Smooth muscle cell (in vitro differentiated cells): Measurements from ENCODE around the gene LAMA2. TPM values are rescaled to one million over a fixed set of nuclear protein-coding genes. Genes with fewer than 3 reads are reported as not detected.

ENCODE experiments used
- DNase-seq: peaks from one replicate; lab custom pipeline; 2025; ENCODE audit not compliant: unreplicated experiment; lab: John Stamatoyannopoulos, UW
- H2AFZ ChIP-seq: fragments of 200-600 bp; sonication (generic); 2 replicates; pipeline ENCODE4 v1.6.0; 2016; ENCODE audit warnings: antibody characterized with exemption, low read depth, mild to moderate bottlenecking
- H3F3A ChIP-seq: fragments of 200-600 bp; sonication (generic); 2 replicates; pipeline ENCODE4 v1.6.0; 2017; ENCODE audit warnings: antibody characterized with exemption, low read depth
- H3K27ac ChIP-seq: fragments of 200-600 bp; sonication (generic); 2 replicates; pipeline ENCODE4 v1.5.1; 2016; ENCODE audit warnings: low read depth, mild to moderate bottlenecking
- H3K27me3 ChIP-seq: fragments of 200-600 bp; sonication (generic); 2 replicates; pipeline ENCODE4 v1.6.1; 2016; ENCODE audit warnings: low read depth, mild to moderate bottlenecking
- H3K36me3 ChIP-seq: fragments of 200-600 bp; sonication (generic); 2 replicates; pipeline ENCODE4 v1.5.1; 2016; ENCODE audit warnings: low read depth
- H3K4me1 ChIP-seq: fragments of 200-600 bp; sonication (generic); 2 replicates; pipeline ENCODE4 v1.5.1; 2016; ENCODE audit warnings: low read depth
- H3K4me2 ChIP-seq: fragments of 200-600 bp; sonication (generic); 2 replicates; pipeline ENCODE4 v1.6.0; 2016; ENCODE audit warnings: mild to moderate bottlenecking
- H3K4me3 ChIP-seq: fragments of 200-600 bp; sonication (generic); 2 replicates; pipeline ENCODE4 v1.5.1; 2016; ENCODE audit warnings: mild to moderate bottlenecking
- H3K79me2 ChIP-seq: fragments of 200-600 bp; sonication (generic); 2 replicates; pipeline ENCODE4 v1.6.0; 2016; ENCODE audit warnings: low read depth, mild to moderate bottlenecking
- H3K9ac ChIP-seq: fragments of 200-600 bp; sonication (generic); 2 replicates; pipeline ENCODE4 v1.6.0; 2016; ENCODE audit warnings: low read depth
- H3K9me3 ChIP-seq: fragments of 200-600 bp; sonication (generic); replicated peaks from 2 replicates; pipeline ENCODE4 v1.5.1; 2016; ENCODE audit warnings: low read depth
- H4K20me1 ChIP-seq: fragments of 200-600 bp; sonication (generic); 2 replicates; pipeline ENCODE4 v1.6.0; 2016; ENCODE audit warnings: low read depth
- WGBS: methylation state at CpG from one replicate; pipeline ENCODE4 v1.1.7; 2016; ENCODE audit warnings: low lambda C conversion rate; 5-methylcytosine and 5-hydroxymethylcytosine counted together
- polyA plus RNA-seq: library from polyadenylated mRNA; unstranded; fragments of >200 nt; fragmentation: Nextera tagmentation; extraction: Ambion mirVana; gene quantifications from 2 replicates; pipeline ENCODE4 v1.2.1, GENCODE V29; 2016
- total RNA-seq: library from RNA; depleted of rRNA; stranded (reverse); fragments of >200 nt; gene quantifications from 2 replicates; pipeline ENCODE4 v1.2.3, GENCODE V29; 2014
- TF ChIP-seq, protein P1 (sequence below): fragments of 200-600 bp; sonication (generic); IDR thresholded peaks from 2 replicates; pipeline ENCODE4 v1.5.1; 2017; ENCODE audit warnings: borderline replicate concordance, mild to moderate bottlenecking, antibody characterized with exemption; ENCODE audit not compliant: insufficient read depth, poor library complexity, severe bottlenecking

The LAMA2 gene
- total and polyA plus RNA-seq, 2 experiments from 2014 or later = 21.7 to 92.9 TPM

GRCh38 chr6:129280749-129281148 lies 397.8 kb downstream of the LAMA2 start:
- TF ChIP-seq, protein P1, sequence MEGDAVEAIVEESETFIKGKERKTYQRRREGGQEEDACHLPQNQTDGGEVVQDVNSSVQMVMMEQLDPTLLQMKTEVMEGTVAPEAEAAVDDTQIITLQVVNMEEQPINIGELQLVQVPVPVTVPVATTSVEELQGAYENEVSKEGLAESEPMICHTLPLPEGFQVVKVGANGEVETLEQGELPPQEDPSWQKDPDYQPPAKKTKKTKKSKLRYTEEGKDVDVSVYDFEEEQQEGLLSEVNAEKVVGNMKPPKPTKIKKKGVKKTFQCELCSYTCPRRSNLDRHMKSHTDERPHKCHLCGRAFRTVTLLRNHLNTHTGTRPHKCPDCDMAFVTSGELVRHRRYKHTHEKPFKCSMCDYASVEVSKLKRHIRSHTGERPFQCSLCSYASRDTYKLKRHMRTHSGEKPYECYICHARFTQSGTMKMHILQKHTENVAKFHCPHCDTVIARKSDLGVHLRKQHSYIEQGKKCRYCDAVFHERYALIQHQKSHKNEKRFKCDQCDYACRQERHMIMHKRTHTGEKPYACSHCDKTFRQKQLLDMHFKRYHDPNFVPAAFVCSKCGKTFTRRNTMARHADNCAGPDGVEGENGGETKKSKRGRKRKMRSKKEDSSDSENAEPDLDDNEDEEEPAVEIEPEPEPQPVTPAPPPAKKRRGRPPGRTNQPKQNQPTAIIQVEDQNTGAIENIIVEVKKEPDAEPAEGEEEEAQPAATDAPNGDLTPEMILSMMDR = no peak
- Histone ChIP-seq H3K36me3 (no peaks in the 10 kb centered on the region), H3K27ac (no peak overlapping the region), H2AFZ (no peak overlapping the region), H3K4me3 (no peak overlapping the region), H3K27me3 (no peaks in the 10 kb centered on the region), H3K4me2 (no peak overlapping the region), H4K20me1 (no peaks in the 10 kb centered on the region), H3K9ac (no peak overlapping the region), H3K9me3 (no peaks in the 10 kb centered on the region), H3F3A (no peaks in the 10 kb centered on the region), H3K79me2 (no peaks in the 10 kb centered on the region), H3K4me1 (no peaks in the 10 kb centered on the region)
- no peak for DNase-seq
- WGBS = 82% methylated on average over 1 of the region's 1 CpG

DNA sequence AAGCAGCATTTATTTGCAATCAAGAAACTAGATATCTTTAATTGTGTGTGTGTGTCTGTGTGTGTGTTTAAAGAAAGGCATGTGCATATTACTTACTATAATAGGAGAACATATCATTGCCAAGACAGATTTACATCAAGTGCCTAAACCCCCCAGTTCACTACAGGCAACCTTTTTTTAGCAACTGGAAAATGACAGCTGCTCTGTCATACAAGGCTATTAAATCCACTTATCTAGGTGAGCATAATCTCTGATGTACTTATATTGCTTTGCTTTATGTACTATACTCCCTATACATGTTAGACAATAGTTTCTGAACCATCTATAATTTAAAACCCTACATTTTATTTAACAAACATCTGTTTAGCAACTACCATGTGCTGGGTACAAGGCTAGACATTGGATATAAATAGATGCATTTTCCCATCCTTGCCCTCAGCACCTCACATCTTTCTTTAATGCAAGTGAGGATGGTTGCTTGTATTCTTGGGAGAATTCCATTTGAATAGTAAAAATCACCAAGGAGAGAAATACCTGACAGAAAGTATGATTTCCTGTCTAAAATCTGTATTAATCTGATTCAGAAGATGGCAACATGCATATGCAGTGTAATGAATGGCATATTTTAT lies 398.3 kb downstream of the LAMA2 start:
- Histone ChIP-seq H3F3A (no peaks in the 10 kb centered on the region), H3K36me3 (no peaks in the 10 kb centered on the region), H4K20me1 (no peaks in the 10 kb centered on the region), H3K79me2 (no peaks in the 10 kb centered on the region), H3K27ac (no peak overlapping the region), H3K4me3 (no peak overlapping the region), H2AFZ (no peak overlapping the region), H3K9ac (no peak overlapping the region), H3K9me3 (no peaks in the 10 kb centered on the region), H3K4me2 (no peak overlapping the region), H3K27me3 (no peaks in the 10 kb centered on the region), H3K4me1 (no peaks in the 10 kb centered on the region)
- DNase-seq = no peak
- TF ChIP-seq, protein P1 = no peak

GRCh38 chr6:129282019-129282418 lies 399.1 kb downstream of the LAMA2 start:
- Histone ChIP-seq H3K27ac (no peak overlapping the region), H3K79me2 (no peaks in the 10 kb centered on the region), H3K9me3 (no peaks in the 10 kb centered on the region), H3K9ac (no peak overlapping the region), H3F3A (no peaks in the 10 kb centered on the region), H3K27me3 (no peaks in the 10 kb centered on the region), H3K4me3 (no peak overlapping the region), H3K4me1 (no peaks in the 10 kb centered on the region), H2AFZ (no peak overlapping the region), H4K20me1 (no peaks in the 10 kb centered on the region), H3K4me2 (no peak overlapping the region), H3K36me3 (no peaks in the 10 kb centered on the region)
- DNase-seq = no peak
- TF ChIP-seq, protein P1 = no peak

GRCh38 chr6:129284225-129284624 lies 401.3 kb downstream of the LAMA2 start:
- Histone ChIP-seq H3K36me3 (no peaks in the 10 kb centered on the region), H3K4me3 (no peak overlapping the region), H3K79me2 (no peaks in the 10 kb centered on the region), H3K27ac (no peak overlapping the region), H3K9me3 (no peaks in the 10 kb centered on the region), H3K27me3 (no peaks in the 10 kb centered on the region), H3K9ac (no peak overlapping the region), H3F3A (no peaks in the 10 kb centered on the region), H3K4me1 (no peaks in the 10 kb centered on the region), H3K4me2 (no peak overlapping the region), H2AFZ (no peak overlapping the region), H4K20me1 (no peaks in the 10 kb centered on the region)
- WGBS = 81% methylated on average over 3 of the region's 3 CpGs
- DNase-seq = no peak
- TF ChIP-seq, protein P1 = no peak
